Measurements from ENCODE around the gene MED27. TPM values are rescaled to one million over a fixed set of nuclear protein-coding genes. Genes with fewer than 3 reads are reported as not detected.

MED27 gene
- total and polyA plus RNA-seq, 2 experiments from 2014 or later: 17.2 to 32.1 TPM

- H3K27ac ChIP-seq: no peak overlapping the region
- no peaks in the 10 kb centered on the region for H3K79me2 ChIP-seq
- no peaks in the 10 kb centered on the region for H3K9me2 ChIP-seq (replicated peaks; ENCODE audit: insufficient read depth)
- no peaks in the 10 kb centered on the region for H3K4me1 ChIP-seq (ENCODE audit: insufficient read depth)
- no peak overlapping the region for H2AFZ ChIP-seq
- no peaks in the 10 kb centered on the region for H3K9me3 ChIP-seq (ENCODE audit: low read depth)
- no peaks in the 10 kb centered on the region for H3K36me3 ChIP-seq (replicated peaks; ENCODE audit: insufficient read depth, low read depth)
- no peak overlapping the region for H3K4me3 ChIP-seq
- H4K20me1 ChIP-seq (ENCODE audit: insufficient read depth, poor library complexity, severe bottlenecking): no peaks in the 10 kb centered on the region
- WGBS (ENCODE audit: low lambda C conversion rate, missing lambda C conversion rate): 92% methylated on average over 33 of the region's 33 CpGs
- no peaks in the 10 kb centered on the region for H3K27me3 ChIP-seq
- H3K4me2 ChIP-seq: no peak overlapping the region
- TF ChIP-seq EZH2phosphoT487 (IDR thresholded peaks at IDR 0.05; ENCODE audit: low read depth, severe bottlenecking, unreplicated experiment) (no peak), EZH2 (IDR thresholded peaks at IDR 0.05; ENCODE audit: borderline replicate concordance) (no peak)
- TF ChIP-seq, protein P1, sequence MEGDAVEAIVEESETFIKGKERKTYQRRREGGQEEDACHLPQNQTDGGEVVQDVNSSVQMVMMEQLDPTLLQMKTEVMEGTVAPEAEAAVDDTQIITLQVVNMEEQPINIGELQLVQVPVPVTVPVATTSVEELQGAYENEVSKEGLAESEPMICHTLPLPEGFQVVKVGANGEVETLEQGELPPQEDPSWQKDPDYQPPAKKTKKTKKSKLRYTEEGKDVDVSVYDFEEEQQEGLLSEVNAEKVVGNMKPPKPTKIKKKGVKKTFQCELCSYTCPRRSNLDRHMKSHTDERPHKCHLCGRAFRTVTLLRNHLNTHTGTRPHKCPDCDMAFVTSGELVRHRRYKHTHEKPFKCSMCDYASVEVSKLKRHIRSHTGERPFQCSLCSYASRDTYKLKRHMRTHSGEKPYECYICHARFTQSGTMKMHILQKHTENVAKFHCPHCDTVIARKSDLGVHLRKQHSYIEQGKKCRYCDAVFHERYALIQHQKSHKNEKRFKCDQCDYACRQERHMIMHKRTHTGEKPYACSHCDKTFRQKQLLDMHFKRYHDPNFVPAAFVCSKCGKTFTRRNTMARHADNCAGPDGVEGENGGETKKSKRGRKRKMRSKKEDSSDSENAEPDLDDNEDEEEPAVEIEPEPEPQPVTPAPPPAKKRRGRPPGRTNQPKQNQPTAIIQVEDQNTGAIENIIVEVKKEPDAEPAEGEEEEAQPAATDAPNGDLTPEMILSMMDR (IDR thresholded peaks at IDR 0.05; ENCODE audit: poor library complexity): no peak
- no peak for DNase-seq (ENCODE audit: low spot score)
Observed at GRCh38 chr9:131843989-131844744, 235.5 kb downstream of the MED27 start.

- H3K27me3 ChIP-seq: no peaks in the 10 kb centered on the region
- DNase-seq (ENCODE audit: low spot score): no peak
- H3K4me1 ChIP-seq (ENCODE audit: insufficient read depth): no peaks in the 10 kb centered on the region
- no peak overlapping the region for H2AFZ ChIP-seq
- H3K4me3 ChIP-seq: no peak overlapping the region
- no peaks in the 10 kb centered on the region for H3K79me2 ChIP-seq
- no peaks in the 10 kb centered on the region for H3K9me2 ChIP-seq (replicated peaks; ENCODE audit: insufficient read depth)
- 92% methylated on average over 30 of the region's 30 CpGs for WGBS (ENCODE audit: low lambda C conversion rate, missing lambda C conversion rate)
- H4K20me1 ChIP-seq (ENCODE audit: insufficient read depth, poor library complexity, severe bottlenecking): no peaks in the 10 kb centered on the region
- no peaks in the 10 kb centered on the region for H3K36me3 ChIP-seq (replicated peaks; ENCODE audit: insufficient read depth, low read depth)
- no peaks in the 10 kb centered on the region for H3K9me3 ChIP-seq (ENCODE audit: low read depth)
- TF ChIP-seq EZH2 (IDR thresholded peaks at IDR 0.05; ENCODE audit: borderline replicate concordance) (no peak), EZH2phosphoT487 (IDR thresholded peaks at IDR 0.05; ENCODE audit: low read depth, severe bottlenecking, unreplicated experiment) (no peak)
- TF ChIP-seq, protein P1 (IDR thresholded peaks at IDR 0.05; ENCODE audit: poor library complexity): no peak
- no peak overlapping the region for H3K27ac ChIP-seq
- H3K4me2 ChIP-seq: no peak overlapping the region
Observed at GRCh38 chr9:131841765-131842318, 237.8 kb downstream of the MED27 start.

GRCh38 chr9:131840751-131841702 is 238.6 kb downstream of the MED27 start:
- H4K20me1 ChIP-seq (ENCODE audit: insufficient read depth, poor library complexity, severe bottlenecking): no peaks in the 10 kb centered on the region
- H3K27me3 ChIP-seq: no peaks in the 10 kb centered on the region
- no peaks in the 10 kb centered on the region for H3K4me1 ChIP-seq (ENCODE audit: insufficient read depth)
- H2AFZ ChIP-seq: no peak overlapping the region
- no peaks in the 10 kb centered on the region for H3K79me2 ChIP-seq
- H3K4me2 ChIP-seq: no peak overlapping the region
- no peak overlapping the region for H3K27ac ChIP-seq
- H3K9me3 ChIP-seq (ENCODE audit: low read depth): no peaks in the 10 kb centered on the region
- WGBS (ENCODE audit: low lambda C conversion rate, missing lambda C conversion rate): 93% methylated on average over 25 of the region's 25 CpGs
- H3K4me3 ChIP-seq: no peak overlapping the region
- TF ChIP-seq EZH2 (IDR thresholded peaks at IDR 0.05; ENCODE audit: borderline replicate concordance) (no peak), EZH2phosphoT487 (IDR thresholded peaks at IDR 0.05; ENCODE audit: low read depth, severe bottlenecking, unreplicated experiment) (no peak)
- TF ChIP-seq, protein P1 (IDR thresholded peaks at IDR 0.05; ENCODE audit: poor library complexity): no peak
- H3K36me3 ChIP-seq (replicated peaks; ENCODE audit: insufficient read depth, low read depth): no peaks in the 10 kb centered on the region
- no peak for DNase-seq (ENCODE audit: low spot score)
- no peaks in the 10 kb centered on the region for H3K9me2 ChIP-seq (replicated peaks; ENCODE audit: insufficient read depth)

Measured in hepatocyte (in vitro differentiated cells).